GM18505 (cell line): Measurements from ENCODE around the gene EBNA1BP2.
"Not testable (repeated sequence)": the region's sequence is repeated elsewhere in the genome, so short reads cannot be mapped to it uniquely, and the experiment has no call there.

Source experiments
- ATAC-seq: cut with Tn5 transposase; IDR thresholded peaks from one replicate; pipeline ENCODE4 v1.9.1; 2021; ENCODE audit not compliant: unreplicated experiment
- POLR2A ChIP-seq: IDR thresholded peaks from 4 replicates; pipeline ENCODE4 v1.6.1; 2011; ENCODE audit warnings: borderline replicate concordance; ENCODE audit not compliant: insufficient read depth, insufficient read length; ENCODE audit errors: extremely low read depth

Gene EBNA1BP2

GRCh38 chr1:43152866-43153265 lies 19.2 kb downstream of the EBNA1BP2 start:
- ATAC-seq: no peak
- TF ChIP-seq POLR2A: no peak

- TF ChIP-seq POLR2A: no peak
- ATAC-seq: no peak
These were observed 22.2 kb downstream of the EBNA1BP2 start for GRCh38 chr1:43149889-43150288.

- ATAC-seq: no peak
These were observed 24.3 kb downstream of the EBNA1BP2 start for GRCh38 chr1:43147625-43148327.

GRCh38 chr1:43144237-43144636 lies 27.9 kb downstream of the EBNA1BP2 start:
- no peak for ATAC-seq
- no peak for TF ChIP-seq POLR2A

More at GRCh38 chr1:43147625-43148327, 24.3 kb downstream of the EBNA1BP2 start:
- TF ChIP-seq POLR2A: no peak

- TF ChIP-seq POLR2A: no peak
- ATAC-seq: no peak
These were observed 28.6 kb downstream of the EBNA1BP2 start for GRCh38 chr1:43143441-43143888.

GRCh38 chr1:43140583-43140982 lies 31.5 kb downstream of the EBNA1BP2 start:
- ATAC-seq: no peak
- no peak for TF ChIP-seq POLR2A

GRCh38 chr1:43140010-43140409 lies 32.1 kb downstream of the EBNA1BP2 start:
- ATAC-seq: no peak
- no peak for TF ChIP-seq POLR2A

GRCh38 chr1:43139295-43139694 lies 32.8 kb downstream of the EBNA1BP2 start:
- not testable (repeated sequence) for ATAC-seq

GRCh38 chr1:43137445-43138052 lies 34.5 kb downstream of the EBNA1BP2 start:
- no peak for TF ChIP-seq POLR2A
- no peak for ATAC-seq

- TF ChIP-seq POLR2A: no peak
- ATAC-seq: no peak
These were observed 36.0 kb downstream of the EBNA1BP2 start for GRCh38 chr1:43135857-43136781.

- TF ChIP-seq POLR2A: no peak
- no peak for ATAC-seq
These were observed 37.5 kb downstream of the EBNA1BP2 start for GRCh38 chr1:43134640-43135039.

GRCh38 chr1:43134068-43134467 lies 38.0 kb downstream of the EBNA1BP2 start:
- no peak for TF ChIP-seq POLR2A
- no peak for ATAC-seq

- no peak for TF ChIP-seq POLR2A
- ATAC-seq: no peak
These were observed 42.7 kb downstream of the EBNA1BP2 start for GRCh38 chr1:43129426-43129825.

GRCh38 chr1:43128816-43129215 lies 43.3 kb downstream of the EBNA1BP2 start:
- no peak for ATAC-seq
- TF ChIP-seq POLR2A: no peak

- no peak for ATAC-seq
- no peak for TF ChIP-seq POLR2A
These were observed 49.1 kb downstream of the EBNA1BP2 start for GRCh38 chr1:43123031-43123430.
